ENCODE results near the gene PTMA. TPM values are rescaled to one million over a fixed set of nuclear protein-coding genes. Genes with fewer than 3 reads are reported as not detected.
A peak's percentile ranks its signal among the peaks of the same experiment; 100 is the strongest.

The PTMA gene
- total RNA-seq, 1 donor = 598 TPM

DNA sequence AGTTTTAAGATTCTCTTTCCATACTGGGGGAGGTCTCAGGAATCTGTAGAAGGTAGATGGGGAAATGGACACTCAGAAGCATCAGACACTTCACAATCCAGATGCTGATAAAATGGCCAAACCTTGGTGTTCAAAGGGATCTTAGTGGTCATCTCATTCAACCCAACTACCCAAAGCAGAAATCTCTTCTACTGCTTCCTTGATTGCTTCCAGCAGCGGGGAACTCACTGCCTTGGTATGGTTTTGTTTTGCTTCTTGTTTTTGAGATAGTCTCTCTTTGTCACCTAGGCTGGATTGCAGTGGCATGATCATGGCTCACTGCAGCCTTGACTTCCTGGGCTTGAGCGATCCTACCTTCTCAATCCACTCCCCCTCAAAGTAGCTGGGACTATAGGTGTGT is 39.3 kb upstream of the PTMA start:
- TF ChIP-seq, protein P1, sequence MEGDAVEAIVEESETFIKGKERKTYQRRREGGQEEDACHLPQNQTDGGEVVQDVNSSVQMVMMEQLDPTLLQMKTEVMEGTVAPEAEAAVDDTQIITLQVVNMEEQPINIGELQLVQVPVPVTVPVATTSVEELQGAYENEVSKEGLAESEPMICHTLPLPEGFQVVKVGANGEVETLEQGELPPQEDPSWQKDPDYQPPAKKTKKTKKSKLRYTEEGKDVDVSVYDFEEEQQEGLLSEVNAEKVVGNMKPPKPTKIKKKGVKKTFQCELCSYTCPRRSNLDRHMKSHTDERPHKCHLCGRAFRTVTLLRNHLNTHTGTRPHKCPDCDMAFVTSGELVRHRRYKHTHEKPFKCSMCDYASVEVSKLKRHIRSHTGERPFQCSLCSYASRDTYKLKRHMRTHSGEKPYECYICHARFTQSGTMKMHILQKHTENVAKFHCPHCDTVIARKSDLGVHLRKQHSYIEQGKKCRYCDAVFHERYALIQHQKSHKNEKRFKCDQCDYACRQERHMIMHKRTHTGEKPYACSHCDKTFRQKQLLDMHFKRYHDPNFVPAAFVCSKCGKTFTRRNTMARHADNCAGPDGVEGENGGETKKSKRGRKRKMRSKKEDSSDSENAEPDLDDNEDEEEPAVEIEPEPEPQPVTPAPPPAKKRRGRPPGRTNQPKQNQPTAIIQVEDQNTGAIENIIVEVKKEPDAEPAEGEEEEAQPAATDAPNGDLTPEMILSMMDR (IDR thresholded peaks at IDR 0.05; ENCODE audit: insufficient read depth, low read depth, low read length) = no peak
- H3K4me3 ChIP-seq (ENCODE audit: low read depth, low read length) = no peak overlapping the region
- no peak for DNase-seq (ENCODE audit: low read depth)

DNA sequence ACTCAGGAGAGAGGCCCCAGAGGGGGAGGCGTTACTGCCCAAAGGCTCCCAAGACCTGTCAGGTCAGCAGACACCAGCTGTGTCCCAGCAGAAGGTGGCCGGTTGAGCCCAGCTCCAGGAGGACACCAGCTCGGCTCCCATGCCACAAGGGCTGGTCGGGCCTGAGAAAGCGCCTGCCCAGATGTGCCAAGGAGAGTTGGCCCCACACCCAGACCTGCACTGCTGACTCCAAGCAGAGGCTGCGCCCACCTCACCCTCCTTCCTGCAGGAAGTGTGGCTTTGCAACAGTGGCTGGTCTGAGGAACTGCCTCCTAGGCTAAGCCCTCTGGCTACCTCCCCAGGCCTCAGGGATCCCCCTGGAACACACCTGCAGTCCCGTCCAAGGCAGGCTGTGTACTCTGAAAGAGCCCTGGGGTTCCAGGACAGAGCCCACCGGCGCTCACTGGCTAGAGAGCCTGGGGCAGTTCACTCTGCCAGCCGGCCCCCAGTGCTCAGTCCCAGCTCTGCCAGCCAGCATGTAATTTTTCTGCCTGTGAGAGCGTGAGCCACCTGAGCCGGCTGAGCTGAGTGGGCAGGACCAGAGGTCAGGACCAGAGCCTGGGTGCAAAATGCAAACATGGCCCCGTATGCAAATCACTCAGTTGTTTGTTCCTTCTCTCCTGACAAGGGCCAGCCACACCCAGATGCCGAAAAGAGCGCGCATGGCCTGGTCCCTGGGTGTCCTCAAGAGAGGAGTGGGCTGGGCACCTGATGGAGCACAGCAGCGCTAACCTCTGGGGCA is 36.9 kb upstream of the PTMA start:
- DNase-seq (ENCODE audit: low read depth) = no peak
- TF ChIP-seq, protein P1 (IDR thresholded peaks at IDR 0.05; ENCODE audit: insufficient read depth, low read depth, low read length) = no peak

DNA sequence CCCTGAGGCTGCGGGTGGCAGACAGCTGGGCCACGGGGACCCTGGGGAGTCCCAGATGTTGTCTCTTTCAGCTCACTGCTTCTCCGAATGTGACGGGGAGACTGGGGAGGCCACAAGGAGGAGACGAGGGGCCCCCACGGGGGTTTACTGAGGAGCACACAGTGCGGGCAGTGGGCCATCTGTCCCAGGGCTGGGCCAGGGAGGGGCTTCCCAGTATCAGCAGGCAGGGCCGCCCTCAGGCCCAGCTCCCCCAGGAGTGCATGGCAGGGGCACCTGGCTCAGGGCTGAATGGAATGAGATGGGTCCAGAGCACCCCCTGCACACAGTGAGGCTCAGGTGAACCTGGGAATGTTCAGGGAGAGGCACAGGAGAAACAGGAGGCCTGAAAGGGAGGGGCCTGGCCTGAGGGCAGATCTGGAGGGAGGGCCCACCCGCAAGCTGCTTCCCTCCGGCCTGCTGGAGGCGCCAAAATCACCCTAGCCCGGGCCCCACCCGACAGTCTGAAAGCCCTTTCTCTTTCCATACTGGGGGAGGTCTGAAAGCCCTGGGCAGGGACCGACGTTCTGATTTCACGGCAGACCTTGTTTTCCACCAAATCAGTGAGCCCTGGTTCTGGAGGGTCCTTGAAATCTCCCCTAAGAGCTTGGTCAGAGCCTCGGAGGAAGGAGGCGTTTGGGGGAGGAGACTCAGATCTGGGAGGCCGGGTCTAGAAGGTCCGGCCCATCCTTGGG is 35.5 kb upstream of the PTMA start:
- DNase-seq (ENCODE audit: low read depth) = peak; percentile 72
- TF ChIP-seq, protein P1 (IDR thresholded peaks at IDR 0.05; ENCODE audit: insufficient read depth, low read depth, low read length) = peak; percentile 47
- H3K4me3 ChIP-seq (ENCODE audit: low read depth, low read length) = peak overlapping the region; percentile 51

More for the DNA sequence above, 36.9 kb upstream of the PTMA start:
- no peak overlapping the region for H3K4me3 ChIP-seq (ENCODE audit: low read depth, low read length)

DNA sequence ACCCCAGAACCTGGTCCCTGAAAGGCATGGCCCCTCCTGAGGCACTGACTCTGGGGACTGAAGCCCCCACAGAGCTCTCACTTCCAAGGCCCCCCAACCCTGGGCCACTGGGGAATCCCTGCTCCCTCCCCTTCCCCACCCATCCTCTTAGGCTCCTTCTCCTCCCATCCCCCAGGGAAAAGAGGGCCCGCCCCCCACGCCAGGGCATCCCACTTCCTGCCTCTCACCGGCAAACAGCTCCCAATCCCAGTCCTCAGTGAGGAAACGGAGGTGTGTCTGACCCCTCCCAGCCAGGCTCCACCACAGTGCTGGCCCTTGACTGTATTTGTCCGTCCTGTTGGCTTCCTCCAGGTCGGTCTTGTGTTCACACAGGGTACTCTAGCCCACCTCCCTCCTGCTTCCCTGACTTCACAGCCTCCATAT is 35.0 kb upstream of the PTMA start:
- peak; percentile 77 for DNase-seq (ENCODE audit: low read depth)
- TF ChIP-seq, protein P1 (IDR thresholded peaks at IDR 0.05; ENCODE audit: insufficient read depth, low read depth, low read length) = no peak
- peak overlapping the region; percentile 51 for H3K4me3 ChIP-seq (ENCODE audit: low read depth, low read length)

DNA sequence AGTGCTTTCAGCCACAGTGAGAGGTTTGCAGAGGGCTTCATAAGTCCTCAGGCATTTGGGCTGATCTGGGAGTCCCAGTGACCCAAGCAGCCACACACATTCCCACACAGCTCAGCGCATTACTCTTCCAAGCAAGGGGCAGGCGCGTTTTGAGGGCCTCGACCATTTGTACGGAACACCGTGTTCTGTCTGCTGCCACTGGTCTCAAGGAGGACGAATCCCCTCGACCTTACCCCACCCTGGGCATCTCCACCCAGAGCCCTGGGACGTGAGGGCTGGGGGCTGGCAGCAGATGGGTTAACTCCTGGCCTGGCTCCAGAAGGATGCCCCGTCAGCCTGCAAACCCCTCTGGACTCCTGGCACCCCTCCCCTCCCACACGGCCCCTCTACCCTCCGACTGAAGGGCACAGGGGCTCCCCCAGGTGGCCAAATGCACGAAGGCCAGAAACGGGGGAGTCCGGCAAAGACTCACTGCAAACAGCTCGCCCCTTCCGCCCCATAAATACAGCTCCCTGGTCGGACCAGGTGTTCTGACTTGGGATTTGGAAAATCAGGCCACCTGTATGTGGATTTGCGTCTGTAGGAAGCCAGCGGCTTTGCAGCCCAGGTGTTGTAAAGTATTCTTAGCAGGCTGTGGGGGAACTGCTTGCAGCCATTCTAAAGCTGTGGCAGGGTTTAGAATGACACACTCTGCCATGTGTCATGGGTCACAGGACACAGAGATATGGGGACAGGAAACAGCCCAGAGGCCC is 33.6 kb upstream of the PTMA start:
- peak; percentile 60 for DNase-seq (ENCODE audit: low read depth)
- TF ChIP-seq, protein P1 (IDR thresholded peaks at IDR 0.05; ENCODE audit: insufficient read depth, low read depth, low read length) = peak; percentile 87
- H3K4me3 ChIP-seq (ENCODE audit: low read depth, low read length) = no peak overlapping the region

DNA sequence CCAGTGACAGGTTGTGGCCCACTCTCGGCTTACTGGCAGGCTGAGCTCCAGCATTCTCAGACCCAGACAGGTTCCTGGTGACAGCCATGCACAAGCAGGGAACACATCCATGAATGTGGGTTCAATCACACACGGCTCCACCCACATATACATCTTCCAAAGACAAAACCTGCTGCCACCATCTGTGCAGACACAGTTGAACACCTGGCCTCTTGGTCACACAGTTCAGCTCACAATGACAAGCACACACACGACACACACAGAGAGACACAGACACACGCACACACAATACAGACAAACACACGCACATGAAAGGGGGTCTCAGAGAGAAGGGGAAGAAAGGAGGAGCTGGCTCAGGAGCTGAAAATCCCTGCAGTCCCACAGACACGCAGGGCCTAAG is 32.1 kb upstream of the PTMA start:
- H3K4me3 ChIP-seq (ENCODE audit: low read depth, low read length) = no peak overlapping the region
- TF ChIP-seq, protein P1 (IDR thresholded peaks at IDR 0.05; ENCODE audit: insufficient read depth, low read depth, low read length) = no peak
- DNase-seq (ENCODE audit: low read depth) = no peak

All from fibroblast of villous mesenchyme (primary cell).